HT-29 (cell line): ENCODE results near the gene RIMOC1. TPM values are rescaled to one million over a fixed set of nuclear protein-coding genes. Genes with fewer than 3 reads are reported as not detected.
A peak's percentile ranks its signal among the peaks of the same experiment; 100 is the strongest.

Source experiments
- DNase-seq: peaks from one replicate; pipeline ENCODE4 v3.0.0-alpha.2; 2015; ENCODE audit warnings: low spot score
- total RNA-seq: library from RNA; depleted of rRNA; stranded (reverse); fragments of >200 nt; shearing (Covaris generic); gene quantifications from 2 replicates; pipeline ENCODE4 v1.2.3, GENCODE V29; 2014; rRNA removed

The RIMOC1 gene, protein sequence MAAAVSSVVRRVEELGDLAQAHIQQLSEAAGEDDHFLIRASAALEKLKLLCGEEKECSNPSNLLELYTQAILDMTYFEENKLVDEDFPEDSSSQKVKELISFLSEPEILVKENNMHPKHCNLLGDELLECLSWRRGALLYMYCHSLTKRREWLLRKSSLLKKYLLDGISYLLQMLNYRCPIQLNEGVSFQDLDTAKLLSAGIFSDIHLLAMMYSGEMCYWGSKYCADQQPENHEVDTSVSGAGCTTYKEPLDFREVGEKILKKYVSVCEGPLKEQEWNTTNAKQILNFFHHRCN
- total RNA-seq = 4.0 and 6.3 TPM in 2 replicates

- peak; percentile 99 for DNase-seq
Observed at GRCh38 chr5:41903892-41904799, at the start of gene RIMOC1. Gene RIMOC1 (plus strand): TSS chr5:41904344. CDS start chr5:41904368, 24 bp downstream.

DNA sequence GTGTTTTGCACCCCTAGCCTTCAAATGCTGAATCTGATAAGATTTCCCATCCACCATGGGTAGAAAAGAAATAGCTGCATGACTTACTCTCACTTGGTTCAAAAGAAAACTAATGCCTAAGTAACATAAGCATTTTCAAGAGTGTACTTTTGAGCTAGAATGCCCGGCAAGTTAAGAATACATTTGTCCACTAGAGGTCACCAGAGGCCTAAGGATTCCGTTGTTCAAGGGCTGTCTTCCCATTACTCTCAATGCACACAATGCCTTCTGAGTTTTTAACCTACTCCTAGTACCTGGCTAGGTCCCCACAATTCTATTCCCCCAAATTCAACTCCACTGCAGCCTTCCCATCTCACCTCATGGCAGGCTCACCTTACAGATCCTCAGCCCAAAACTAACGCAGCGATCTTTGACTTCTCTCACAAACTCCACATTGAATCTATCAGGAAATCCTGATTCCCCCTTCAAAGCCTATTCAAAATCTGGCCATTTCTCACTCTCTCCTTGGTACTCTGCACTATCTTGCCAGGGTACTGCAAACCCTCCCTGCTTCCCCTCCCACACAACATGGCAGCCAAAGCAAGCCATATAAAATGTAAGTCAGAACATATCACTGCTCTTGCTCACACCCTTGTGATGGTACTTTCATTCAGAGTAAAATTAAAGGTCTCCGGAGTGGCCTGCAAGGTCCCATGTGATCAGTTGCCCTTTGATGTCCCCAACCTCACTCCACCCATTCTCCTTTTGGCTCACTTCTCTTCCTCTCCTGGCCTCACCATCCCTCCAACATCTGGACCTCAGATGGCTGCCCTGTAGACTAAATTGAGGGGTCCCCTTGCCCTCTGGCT lies 47.3 kb upstream of the RIMOC1 start:
- DNase-seq = peak; percentile 94

GRCh38 chr5:41857989-41858388 lies 46.2 kb upstream of the RIMOC1 start:
- no peak for DNase-seq

- no peak for DNase-seq
Observed at GRCh38 chr5:41858890-41859289, 45.3 kb upstream of the RIMOC1 start.

- no peak for DNase-seq
Observed at GRCh38 chr5:41863871-41864486, 40.2 kb upstream of the RIMOC1 start.

- no peak for DNase-seq
Observed at GRCh38 chr5:41869151-41869723, 34.9 kb upstream of the RIMOC1 start.

- peak; percentile 21 for DNase-seq
Observed at GRCh38 chr5:41869724-41870626, 34.2 kb upstream of the RIMOC1 start, which contains the start of gene OXCT1. Gene OXCT1 (minus strand): TSS chr5:41870425. CDS start chr5:41870358, 67 bp downstream.

GRCh38 chr5:41870627-41871048 lies 33.5 kb upstream of the RIMOC1 start:
- DNase-seq = no peak

DNA sequence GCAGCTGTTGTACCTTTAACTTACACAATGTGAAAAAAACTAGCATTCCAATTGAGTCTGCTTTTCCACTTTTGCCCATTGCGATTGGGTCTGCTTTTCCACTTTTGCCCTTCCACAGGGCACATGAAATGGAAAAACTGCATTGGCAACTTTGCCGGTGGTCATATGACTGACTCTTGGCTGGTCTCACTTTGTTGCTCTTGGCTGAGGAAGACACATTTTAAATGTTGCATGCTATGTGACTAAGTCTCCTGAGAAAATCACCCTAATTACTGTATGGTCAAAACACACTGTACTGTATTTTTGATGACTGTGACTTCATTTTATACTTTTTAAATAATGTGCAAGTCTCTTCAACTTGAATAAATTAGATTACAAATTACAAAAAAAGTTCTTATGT lies 32.3 kb upstream of the RIMOC1 start:
- DNase-seq = no peak

GRCh38 chr5:41874512-41875060 lies 29.6 kb upstream of the RIMOC1 start:
- no peak for DNase-seq

DNA sequence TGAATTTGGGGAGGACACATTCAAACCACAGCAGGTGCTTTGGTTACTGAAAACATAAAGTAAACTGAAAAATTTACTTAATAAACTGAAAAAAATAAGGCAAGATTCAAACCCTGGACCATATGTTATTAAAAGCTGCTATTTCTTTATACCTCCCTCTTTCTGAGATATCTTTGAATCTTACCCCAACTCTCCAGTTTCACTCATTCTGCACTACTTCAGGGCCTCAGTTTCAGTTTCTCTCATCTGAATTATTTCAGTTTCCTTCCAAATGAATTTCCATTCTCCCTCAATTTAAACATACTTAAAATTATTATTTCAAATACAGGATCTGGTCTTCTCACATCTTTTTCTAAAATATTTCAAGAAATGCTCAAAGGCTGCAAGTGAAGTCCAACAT lies 29.0 kb upstream of the RIMOC1 start:
- no peak for DNase-seq

GRCh38 chr5:41876678-41877077 lies 27.5 kb upstream of the RIMOC1 start:
- no peak for DNase-seq

- no peak for DNase-seq
Observed at GRCh38 chr5:41877408-41877807, 26.7 kb upstream of the RIMOC1 start.

DNA sequence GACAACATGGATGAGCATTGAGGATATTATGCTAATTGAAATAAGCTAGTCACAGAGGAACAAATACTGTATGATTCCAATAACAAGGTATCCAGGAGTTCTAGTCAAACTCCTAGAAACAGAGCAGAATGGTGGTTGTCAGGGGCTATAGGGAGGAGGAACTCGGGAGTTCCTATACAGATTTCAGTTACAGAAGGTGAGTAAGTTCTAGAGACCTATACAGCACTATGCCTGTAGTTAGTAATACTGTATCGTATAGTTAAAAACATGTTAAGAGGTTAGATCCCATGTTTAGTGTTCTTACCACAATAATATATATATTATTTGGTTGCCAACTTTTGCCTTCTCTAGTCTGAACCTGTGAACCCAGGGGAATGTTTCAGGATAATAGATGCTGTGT lies 26.0 kb upstream of the RIMOC1 start:
- no peak for DNase-seq

DNA sequence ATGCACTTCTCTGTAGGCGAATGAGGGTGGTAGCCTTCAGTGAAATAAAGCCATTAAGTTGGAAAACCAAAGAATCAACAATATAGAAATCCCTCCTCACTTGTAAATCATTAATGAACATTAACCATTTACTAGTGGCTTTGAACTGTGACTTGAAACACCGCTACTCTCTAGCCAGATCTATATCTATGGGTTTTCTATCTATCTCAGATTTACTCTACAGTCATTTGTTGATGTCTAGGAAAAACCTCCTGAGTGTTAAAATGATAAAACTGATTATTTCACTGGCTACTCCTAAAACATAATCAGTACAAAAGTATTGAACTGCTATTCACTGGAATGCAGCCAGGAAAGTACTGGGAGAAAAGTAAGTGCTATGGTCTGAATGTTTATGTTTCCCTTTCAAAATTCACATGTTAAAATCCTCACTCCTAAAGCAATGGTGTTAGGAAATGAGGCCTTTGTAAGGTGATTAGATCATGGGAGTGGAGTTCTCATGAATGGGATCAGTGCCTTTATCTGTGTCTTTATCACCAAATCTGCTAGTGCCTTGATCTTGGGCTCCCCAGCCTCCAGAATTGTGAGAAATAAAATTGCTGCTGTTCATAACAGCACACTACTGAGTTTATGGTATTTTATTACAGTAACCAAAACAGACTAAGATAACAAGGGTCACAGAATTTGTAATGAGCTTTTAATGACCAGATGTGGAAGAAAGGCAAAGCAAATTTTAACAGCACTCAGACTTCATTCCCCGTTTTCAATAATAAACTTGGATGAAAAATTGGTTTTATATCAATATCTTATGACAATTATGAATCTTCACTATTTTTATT lies 25.3 kb upstream of the RIMOC1 start:
- DNase-seq = no peak

GRCh38 chr5:41882765-41883164 lies 21.4 kb upstream of the RIMOC1 start:
- no peak for DNase-seq

GRCh38 chr5:41883243-41883642 lies 20.9 kb upstream of the RIMOC1 start:
- no peak for DNase-seq

- no peak for DNase-seq
Observed at GRCh38 chr5:41883936-41884335, 20.2 kb upstream of the RIMOC1 start.

GRCh38 chr5:41885286-41885685 lies 18.9 kb upstream of the RIMOC1 start:
- DNase-seq = no peak
